Hematopoietic multipotent progenitor cell treated with erythropoietin and hydrocortisone succinate and interleukin-3 and kit ligand, for 4 days (in vitro differentiated cells): ENCODE results near the gene CNTNAP5.

Experiments
- DNase-seq: peaks from one replicate; pipeline ENCODE4 v3.0.0-alpha.2; 2015

Gene CNTNAP5

DNA sequence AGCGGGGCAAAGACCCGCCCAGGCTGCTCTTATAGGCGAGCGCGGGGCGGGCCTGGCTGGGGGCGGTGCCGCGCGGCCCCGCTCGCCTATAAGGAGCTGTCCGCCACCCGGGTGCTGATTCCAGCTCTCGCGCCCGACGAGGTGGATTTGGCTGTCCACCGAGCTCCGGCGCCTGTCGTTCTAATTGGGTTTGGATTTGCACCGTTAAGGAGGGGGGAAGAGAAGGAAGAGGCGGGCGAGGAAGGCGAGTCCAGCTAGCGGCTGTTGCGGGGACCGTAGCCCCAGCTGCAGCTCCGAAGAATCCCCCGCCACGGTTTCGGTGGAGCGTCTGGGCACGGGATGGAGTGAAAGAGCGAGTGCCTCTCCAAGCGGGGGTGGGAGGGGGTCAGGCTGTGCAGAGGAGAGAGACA is at the start of gene CNTNAP5:
Gene CNTNAP5 (plus strand): TSS at position 117 of the 410 bp plus-strand sequence. CDS start 364 bp downstream, outside the sequence.
- peak; percentile 87 for DNase-seq

GRCh38 chr2:123976054-123976648 is 48.9 kb upstream of the CNTNAP5 start:
- DNase-seq = no peak

GRCh38 chr2:123993728-123994323 is 31.3 kb upstream of the CNTNAP5 start:
- DNase-seq = peak; percentile 78

DNA sequence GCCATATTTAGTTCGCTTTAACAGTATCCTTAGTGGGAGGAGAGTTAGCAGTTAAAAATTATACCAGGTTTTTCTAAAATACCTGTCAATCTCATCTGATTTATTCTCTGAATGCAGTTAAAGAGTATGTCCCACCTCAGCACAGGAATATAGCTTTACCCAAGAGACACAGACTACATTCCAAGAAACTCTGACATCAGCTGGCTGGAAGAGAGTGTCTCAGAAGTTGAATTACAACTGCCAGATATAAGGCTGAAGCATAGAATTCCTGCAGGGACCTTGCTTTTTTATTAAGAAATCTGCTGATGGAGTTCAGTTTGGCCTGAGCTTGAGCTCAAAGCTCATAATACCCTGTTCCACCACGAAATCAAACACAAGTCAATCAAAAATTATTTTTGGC is 25.4 kb upstream of the CNTNAP5 start:
- DNase-seq = no peak

- DNase-seq = no peak
These were observed 23.2 kb upstream of the CNTNAP5 start for GRCh38 chr2:124001696-124002430.

- DNase-seq = peak; percentile 53
These were observed 6.2 kb upstream of the CNTNAP5 start for GRCh38 chr2:124018890-124019289.

- peak; percentile 4 for DNase-seq
These were observed 421 bp upstream of the CNTNAP5 start for GRCh38 chr2:124024561-124025170.

DNA sequence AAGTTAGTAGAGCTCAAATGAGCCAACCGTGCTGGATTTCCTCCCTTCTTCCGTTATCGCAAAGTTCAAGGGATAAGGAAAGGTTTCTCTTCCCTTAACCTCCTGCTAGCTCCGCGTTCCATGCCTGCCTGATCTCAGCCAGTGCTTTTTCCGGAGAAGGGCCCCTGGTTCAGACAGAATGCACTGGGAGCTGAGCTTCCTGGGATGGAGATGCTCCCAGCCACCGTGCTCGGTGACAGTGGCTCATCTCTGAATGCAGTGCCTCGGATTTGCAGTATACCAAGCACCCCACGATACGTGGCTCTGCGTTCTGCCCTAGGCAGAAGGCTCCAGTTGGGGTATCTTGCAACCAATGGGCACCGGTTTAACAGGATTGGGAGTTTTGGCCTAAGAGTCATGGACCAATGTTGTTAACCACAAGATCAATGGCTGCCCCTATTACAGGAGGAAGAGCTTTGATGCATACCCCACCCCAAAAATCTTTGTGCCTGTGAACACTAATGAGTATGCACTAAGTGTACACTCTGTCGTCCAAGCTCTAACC is 876 bp downstream of the CNTNAP5 start:
- DNase-seq = no peak

DNA sequence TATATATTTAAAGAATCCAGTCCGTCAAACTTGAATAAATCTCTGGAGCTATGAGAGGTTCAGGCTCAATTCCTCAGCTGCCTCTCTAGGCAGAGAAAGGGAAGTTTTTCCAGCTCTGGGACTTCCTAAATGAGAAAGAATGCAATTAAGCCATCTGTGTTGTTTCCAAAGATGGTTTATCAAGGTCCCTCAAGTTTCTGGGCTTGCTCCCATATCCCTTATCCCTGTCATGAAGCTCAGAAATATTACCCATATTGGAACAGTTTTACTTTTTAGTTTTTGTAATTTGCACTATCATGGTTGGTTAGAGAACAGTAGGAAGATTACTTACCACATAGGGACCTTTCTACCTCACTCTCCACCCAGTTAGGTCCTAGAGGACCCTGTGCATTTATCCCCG is 1.4 kb downstream of the CNTNAP5 start:
- DNase-seq = no peak

GRCh38 chr2:124027182-124027581 is 2.1 kb downstream of the CNTNAP5 start:
- peak; percentile 92 for DNase-seq

DNA sequence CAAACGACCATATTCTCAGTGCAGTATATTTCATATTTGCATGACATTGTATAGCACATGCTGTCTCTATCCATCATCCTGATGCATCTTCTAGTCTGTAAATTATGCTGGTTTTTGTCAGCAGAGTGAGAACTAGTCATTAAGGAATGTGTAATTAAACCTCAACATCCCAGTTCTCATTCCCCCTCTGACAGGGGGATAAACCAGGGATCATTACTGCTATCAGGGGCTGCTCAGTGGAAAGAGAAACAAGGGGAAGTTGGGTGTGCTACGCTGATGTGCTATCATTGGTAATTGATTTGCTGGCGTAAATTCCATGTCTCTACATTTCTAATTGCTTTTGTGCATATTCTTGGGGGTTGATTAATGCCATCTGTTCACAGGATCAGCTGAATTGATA is 7.7 kb downstream of the CNTNAP5 start:
- no peak for DNase-seq

DNA sequence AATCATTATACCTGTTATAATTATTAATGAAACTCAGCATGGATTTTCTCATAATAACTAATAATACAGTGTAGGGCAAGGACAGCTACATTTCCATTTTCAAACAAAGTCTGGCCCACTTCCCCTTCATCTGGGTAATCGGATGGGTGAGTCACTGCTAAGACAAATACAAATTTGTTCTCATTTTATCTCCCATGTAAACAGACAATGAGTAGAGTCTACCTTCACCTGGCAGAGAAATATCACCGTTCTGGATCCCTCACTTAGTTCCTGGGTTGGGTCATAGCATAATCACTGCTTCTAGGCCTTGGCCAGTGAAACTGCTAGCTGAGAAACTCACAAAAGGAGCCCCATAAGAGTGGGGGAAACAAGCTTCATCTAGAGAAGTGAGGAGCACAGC is 9.2 kb downstream of the CNTNAP5 start:
- no peak for DNase-seq

- DNase-seq = no peak
These were observed 9.9 kb downstream of the CNTNAP5 start for GRCh38 chr2:124035001-124035400.

GRCh38 chr2:124039032-124039431 is 13.9 kb downstream of the CNTNAP5 start:
- DNase-seq = no peak

DNA sequence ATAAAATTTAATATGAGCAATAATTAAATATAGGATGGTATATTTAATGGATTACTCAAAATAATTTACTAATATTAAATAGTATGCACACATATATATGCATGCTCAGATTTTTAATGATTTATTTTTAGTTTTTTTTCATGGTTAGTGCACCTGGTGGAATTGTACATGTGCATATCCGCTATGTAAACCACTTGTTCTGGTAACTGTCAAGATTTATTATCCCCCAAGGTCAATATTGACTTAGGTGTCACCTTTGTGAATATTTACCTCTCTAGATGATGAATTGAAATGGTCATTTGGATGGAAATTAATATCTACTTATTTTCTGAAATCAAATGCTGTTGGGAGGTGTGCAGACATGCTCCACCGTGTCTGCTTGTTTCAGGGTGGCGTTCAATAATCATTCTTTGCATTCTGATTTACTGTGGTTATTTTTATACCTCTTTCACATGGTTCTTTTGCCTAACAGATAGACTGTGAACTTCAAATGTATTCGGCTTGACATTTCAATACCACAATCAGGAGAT is 14.7 kb downstream of the CNTNAP5 start:
- DNase-seq = no peak

GRCh38 chr2:124045894-124046293 is 20.8 kb downstream of the CNTNAP5 start:
- DNase-seq = no peak

- no peak for DNase-seq
These were observed 21.2 kb downstream of the CNTNAP5 start for GRCh38 chr2:124046332-124046731.

DNA sequence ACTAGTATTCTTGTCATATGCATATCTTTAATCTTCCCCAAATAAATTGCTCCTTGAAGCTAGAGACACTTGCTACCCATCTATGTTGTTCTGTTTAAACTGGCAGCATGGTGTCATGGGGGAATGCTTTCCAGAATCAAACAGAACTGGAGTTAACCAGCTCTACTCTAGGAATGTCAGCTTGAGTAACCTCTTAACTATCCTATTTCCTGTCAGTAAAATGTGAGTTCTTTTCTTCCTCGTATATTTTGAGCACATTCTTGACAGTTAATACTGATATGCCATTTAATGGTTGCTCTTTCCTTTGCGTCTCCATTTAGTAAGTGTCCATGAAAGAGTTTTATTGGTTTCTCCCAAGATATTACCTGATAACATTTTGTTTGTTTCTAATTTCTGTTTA is 23.0 kb downstream of the CNTNAP5 start:
- no peak for DNase-seq

- no peak for DNase-seq
These were observed 23.6 kb downstream of the CNTNAP5 start for GRCh38 chr2:124048664-124049063.

DNA sequence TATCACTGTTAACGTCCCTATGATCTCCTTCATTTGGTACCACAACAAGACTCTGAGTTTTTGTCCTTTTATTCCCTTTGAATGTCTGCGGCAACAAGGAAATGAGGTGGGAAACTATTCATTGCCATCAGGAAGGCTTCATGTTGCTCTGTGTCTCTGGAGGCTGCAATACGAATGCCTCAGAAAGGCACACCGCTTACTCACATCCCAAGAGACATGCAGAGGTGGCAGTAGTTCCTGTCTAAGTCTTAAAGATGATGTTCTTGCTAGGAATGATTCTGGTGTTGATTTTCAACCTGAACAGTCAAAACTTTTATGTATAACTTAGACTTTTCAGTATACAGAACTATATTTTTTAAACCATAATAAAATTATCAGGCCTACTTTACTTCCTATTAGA is 24.0 kb downstream of the CNTNAP5 start:
- DNase-seq = no peak

DNA sequence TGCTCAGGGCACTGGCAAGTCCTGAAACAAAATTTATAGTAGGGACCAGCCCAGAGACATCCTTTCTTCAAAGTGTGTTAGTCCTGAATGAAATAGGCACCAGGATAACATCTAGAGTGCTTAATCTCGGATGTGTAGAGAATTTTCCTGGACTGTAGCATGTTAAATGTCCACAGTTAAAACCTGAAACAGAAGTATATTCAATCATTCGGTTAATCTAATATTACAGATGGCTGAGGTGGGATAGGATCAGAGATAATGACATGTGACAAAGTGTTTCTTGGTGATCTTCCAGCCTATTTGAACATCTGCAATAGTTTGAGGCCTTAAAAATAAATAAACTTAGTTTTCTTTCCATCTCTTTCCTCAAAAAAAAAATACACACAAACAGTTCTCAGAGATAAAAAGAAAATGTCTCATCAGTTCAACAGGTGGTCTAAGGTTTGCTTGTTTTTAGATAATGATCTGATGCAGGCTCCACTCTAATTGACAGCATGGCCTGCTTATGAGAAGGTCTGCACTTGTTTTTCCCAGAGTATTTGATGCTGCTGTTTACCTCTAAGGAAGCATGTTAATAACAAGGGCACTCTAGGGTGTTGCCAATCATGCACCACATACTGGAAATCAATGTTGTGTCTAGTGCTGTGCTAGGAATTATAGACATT is 25.9 kb downstream of the CNTNAP5 start:
- DNase-seq = no peak

GRCh38 chr2:124053796-124054195 is 28.7 kb downstream of the CNTNAP5 start:
- no peak for DNase-seq

DNA sequence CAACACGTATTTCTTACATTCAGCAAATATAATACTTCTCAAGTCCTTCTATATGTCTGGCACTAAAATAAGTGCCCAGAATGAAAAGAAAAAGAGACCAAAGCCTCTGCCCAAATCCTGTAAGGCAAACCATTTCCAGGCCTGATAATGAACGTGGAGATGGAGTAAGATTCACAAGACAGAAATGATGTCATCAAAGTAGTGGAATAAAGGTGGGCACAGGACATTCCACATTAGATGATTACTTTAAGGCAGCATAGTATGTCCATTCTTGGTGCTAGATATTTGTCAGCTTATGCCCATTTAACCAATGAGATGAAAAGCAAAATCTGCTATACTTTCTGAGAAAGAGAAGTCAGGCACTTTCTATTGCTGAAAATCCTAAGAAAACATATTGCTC is 38.5 kb downstream of the CNTNAP5 start:
- no peak for DNase-seq
